OCI-LY3 (cell line): ENCODE measurements around the gene HSD3B7.

Source experiments
- H2AFZ ChIP-seq: fragments of 200-600, 300-600 bp; shearing (Covaris generic); 2 replicates; pipeline ENCODE4 v1.6.0; 2014; ENCODE audit warnings: antibody characterized with exemption, low read depth, low read length
- H3K27ac ChIP-seq: fragments of 200-600, 300-600 bp; sonication (generic); 2 replicates; pipeline ENCODE4 v1.5.1; 2014; ENCODE audit warnings: mild to moderate bottlenecking, low read length, moderate library complexity, mixed read lengths
- H3K27me3 ChIP-seq: fragments of 200-600, 300-600 bp; sonication (generic); 2 replicates; pipeline ENCODE4 v1.6.1; 2014; ENCODE audit warnings: low read depth, low read length, mixed read lengths
- H3K36me3 ChIP-seq: fragments of 200-600, 300-600 bp; sonication (generic); replicated peaks from 2 replicates; pipeline ENCODE3; 2014; ENCODE audit warnings: low read depth, low read length, mixed read lengths
- H3K4me1 ChIP-seq: fragments of 300-600, 200-600 bp; sonication (generic); 2 replicates; pipeline ENCODE4 v1.6.1; 2014; ENCODE audit warnings: low read length, mixed read lengths
- H3K4me2 ChIP-seq: fragments of 200-600, 300-600 bp; sonication (generic); 2 replicates; pipeline ENCODE4 v1.6.1; 2014; ENCODE audit warnings: low read length, mixed read lengths
- H3K4me3 ChIP-seq: fragments of 300-600, 200-600 bp; sonication (generic); 2 replicates; pipeline ENCODE4 v1.5.1; 2014; ENCODE audit warnings: antibody characterized with exemption, mild to moderate bottlenecking, low read length, moderate library complexity
- H3K79me2 ChIP-seq: fragments of 300-600, 200-600 bp; shearing (Covaris generic); 2 replicates; pipeline ENCODE4 v1.6.1; 2014; ENCODE audit warnings: mild to moderate bottlenecking, low read length, mixed read lengths
- H3K9ac ChIP-seq: fragments of 300-600, 200-600 bp; shearing (Covaris generic); 2 replicates; pipeline ENCODE4 v1.6.0; 2014; ENCODE audit warnings: mild to moderate bottlenecking, low read length, moderate library complexity
- H3K9me3 ChIP-seq: fragments of 200-600, 300-600 bp; shearing (Covaris generic); 2 replicates; pipeline ENCODE4 v1.6.1; 2014; ENCODE audit warnings: low read length, mixed read lengths; ENCODE audit not compliant: insufficient read depth
- H4K20me1 ChIP-seq: fragments of 200-600, 300-600 bp; sonication (generic); 2 replicates; pipeline ENCODE4 v1.6.1; 2016; ENCODE audit warnings: low read length, mixed read lengths; ENCODE audit not compliant: insufficient read depth
- CTCF ChIP-seq: fragments of 200-600, 300-600 bp; sonication (generic); IDR thresholded peaks from 2 replicates; pipeline ENCODE4 v1.5.1; 2014; ENCODE audit warnings: antibody characterized with exemption, low read length, low read depth
- EZH2phosphoT487 ChIP-seq: fragments of 200-600 bp; shearing (Covaris generic); IDR thresholded peaks from 2 replicates; pipeline ENCODE4 v1.6.1; 2018; ENCODE audit warnings: antibody characterized with exemption, mixed run types, low read depth

HSD3B7 gene

GRCh38 chr16:30985401-30986128 lies 558 bp downstream of the HSD3B7 start:
- peaks cover 8% of the 10 kb centered on the region for H3K4me1 ChIP-seq
- H3K27me3 ChIP-seq, result no peaks in the 10 kb centered on the region
- H2AFZ ChIP-seq, result no peak overlapping the region
- no peaks in the 10 kb centered on the region for H3K79me2 ChIP-seq
- no peak overlapping the region for H3K27ac ChIP-seq
- no peak overlapping the region for H3K4me2 ChIP-seq
- H3K4me3 ChIP-seq, result no peak overlapping the region
- no peak for TF ChIP-seq CTCF
- no peak for TF ChIP-seq EZH2phosphoT487
- no peak overlapping the region for H3K9ac ChIP-seq
- no peaks in the 10 kb centered on the region for H4K20me1 ChIP-seq
- peaks cover 11% of the 10 kb centered on the region for H3K36me3 ChIP-seq
- no peaks in the 10 kb centered on the region for H3K9me3 ChIP-seq

GRCh38 chr16:30986129-30986991 lies 1.4 kb downstream of the HSD3B7 start:
- Histone ChIP-seq H3K36me3 (peaks cover 7% of the 10 kb centered on the region), H3K4me3 (no peak overlapping the region), H2AFZ (no peak overlapping the region), H3K4me1 (peaks cover 8% of the 10 kb centered on the region), H3K79me2 (no peaks in the 10 kb centered on the region), H3K9me3 (no peaks in the 10 kb centered on the region), H4K20me1 (no peaks in the 10 kb centered on the region), H3K4me2 (no peak overlapping the region), H3K27me3 (no peaks in the 10 kb centered on the region), H3K27ac (no peak overlapping the region), H3K9ac (no peak overlapping the region)
- TF ChIP-seq EZH2phosphoT487 (no peak), CTCF (no peak)

- TF ChIP-seq EZH2phosphoT487 (no peak), CTCF (no peak)
- H3K27ac ChIP-seq, result no peak overlapping the region
- H3K79me2 ChIP-seq, result no peaks in the 10 kb centered on the region
- no peaks in the 10 kb centered on the region for H4K20me1 ChIP-seq
- H3K4me3 ChIP-seq, result no peak overlapping the region
- H3K4me1 ChIP-seq, result peaks cover 9% of the 10 kb centered on the region
- H3K4me2 ChIP-seq, result no peak overlapping the region
- no peak overlapping the region for H3K9ac ChIP-seq
- H3K36me3 ChIP-seq, result peaks cover 7% of the 10 kb centered on the region
- no peaks in the 10 kb centered on the region for H3K27me3 ChIP-seq
- no peaks in the 10 kb centered on the region for H3K9me3 ChIP-seq
- H2AFZ ChIP-seq, result no peak overlapping the region
Observed at GRCh38 chr16:30987581-30988190, 2.7 kb downstream of the HSD3B7 start.
